HG03565 (cell line): ENCODE measurements around the gene STX18.
"Not testable (repeated sequence)": the region's sequence is repeated elsewhere in the genome, so short reads cannot be mapped to it uniquely, and the experiment has no call there.

ENCODE experiments used
- ATAC-seq: cut with Tn5 transposase; IDR thresholded peaks from one replicate; pipeline ENCODE4 v1.9.1; 2021; ENCODE audit warnings: mild to moderate bottlenecking, moderate library complexity; ENCODE audit not compliant: unreplicated experiment

STX18 gene

GRCh38 chr4:4510641-4511040, 31.2 kb downstream of the STX18 start:
- not testable (repeated sequence) for ATAC-seq

GRCh38 chr4:4509521-4509920, 32.3 kb downstream of the STX18 start:
- no peak for ATAC-seq

- no peak for ATAC-seq
Measured at GRCh38 chr4:4507923-4508322, 33.9 kb downstream of the STX18 start.

GRCh38 chr4:4507403-4507802, 34.4 kb downstream of the STX18 start:
- ATAC-seq: no peak

- ATAC-seq: no peak
Measured at GRCh38 chr4:4506961-4507360, 34.9 kb downstream of the STX18 start.

- not testable (repeated sequence) for ATAC-seq
Measured at GRCh38 chr4:4505211-4505610, 36.6 kb downstream of the STX18 start.

- ATAC-seq: no peak
Measured at GRCh38 chr4:4504783-4505182, 37.1 kb downstream of the STX18 start.

GRCh38 chr4:4502694-4503311, 39.0 kb downstream of the STX18 start:
- no peak for ATAC-seq

GRCh38 chr4:4501679-4502078, 40.2 kb downstream of the STX18 start:
- no peak for ATAC-seq

- no peak for ATAC-seq
Measured at GRCh38 chr4:4499438-4500123, 42.3 kb downstream of the STX18 start.

GRCh38 chr4:4496592-4497372, 45.1 kb downstream of the STX18 start:
- no peak for ATAC-seq

GRCh38 chr4:4494882-4495281, 47.0 kb downstream of the STX18 start:
- ATAC-seq: no peak

- ATAC-seq: peak; percentile 63
Measured at GRCh38 chr4:4492161-4492847, 49.5 kb downstream of the STX18 start.

GRCh38 chr4:4491396-4491893, 50.4 kb downstream of the STX18 start:
- ATAC-seq: no peak

- ATAC-seq: no peak
Measured at GRCh38 chr4:4490816-4491215, 51.0 kb downstream of the STX18 start.

GRCh38 chr4:4490041-4490440, 51.8 kb downstream of the STX18 start:
- ATAC-seq: no peak

GRCh38 chr4:4488405-4489404, 53.1 kb downstream of the STX18 start:
- peak; percentile 59 for ATAC-seq

- ATAC-seq: no peak
Measured at GRCh38 chr4:4486969-4487368, 54.9 kb downstream of the STX18 start.

GRCh38 chr4:4485806-4486205, 56.0 kb downstream of the STX18 start:
- ATAC-seq: no peak

GRCh38 chr4:4481399-4481994, 60.4 kb downstream of the STX18 start:
- ATAC-seq: no peak
